AG10803 (cell line): Measurements from ENCODE around the gene BCCIP.

Experiments
- DNase-seq: peaks from one replicate; pipeline ENCODE4 v3.0.0; 2010; ENCODE audit warnings: low read depth
- H3K4me3 ChIP-seq: 2 replicates; pipeline ENCODE4 v1.5.1; 2011; ENCODE audit warnings: mild to moderate bottlenecking, low read length, control low read depth
- CTCF ChIP-seq: conservative IDR thresholded peaks from 2 replicates; pipeline ENCODE4 v1.5.1; 2011; ENCODE audit warnings: mild to moderate bottlenecking, low read length, control low read depth, inconsistent platforms

BCCIP gene

GRCh38 chr10:125799451-125800182 lies 23.7 kb upstream of the BCCIP start:
- TF ChIP-seq CTCF, result no peak
- H3K4me3 ChIP-seq, result no peak overlapping the region
- DNase-seq, result no peak

GRCh38 chr10:125801574-125801973 lies 21.8 kb upstream of the BCCIP start:
- H3K4me3 ChIP-seq, result no peak overlapping the region
- no peak for DNase-seq
- TF ChIP-seq CTCF, result no peak

- no peak for TF ChIP-seq CTCF
- DNase-seq, result no peak
These were observed 21.2 kb upstream of the BCCIP start for GRCh38 chr10:125802131-125802530.

GRCh38 chr10:125802739-125803138 lies 20.6 kb upstream of the BCCIP start:
- no peak overlapping the region for H3K4me3 ChIP-seq
- DNase-seq, result no peak
- no peak for TF ChIP-seq CTCF

More at GRCh38 chr10:125802131-125802530, 21.2 kb upstream of the BCCIP start:
- no peak overlapping the region for H3K4me3 ChIP-seq

- DNase-seq, result no peak
- no peak for TF ChIP-seq CTCF
- no peak overlapping the region for H3K4me3 ChIP-seq
These were observed 15.3 kb upstream of the BCCIP start for GRCh38 chr10:125808047-125808446.

- no peak for TF ChIP-seq CTCF
- DNase-seq, result peak; percentile 90
- H3K4me3 ChIP-seq, result no peak overlapping the region
These were observed 12.1 kb upstream of the BCCIP start for GRCh38 chr10:125811251-125811650.

GRCh38 chr10:125812128-125812750 lies 11.1 kb upstream of the BCCIP start:
- DNase-seq, result peak; percentile 91
- H3K4me3 ChIP-seq, result no peak overlapping the region
- no peak for TF ChIP-seq CTCF
